H7 (cell line): ENCODE measurements around the gene CGGBP1. TPM values are rescaled to one million over a fixed set of nuclear protein-coding genes. Genes with fewer than 3 reads are reported as not detected.

Experiments
- DNase-seq: peaks from one replicate; pipeline ENCODE4 v3.0.0; 2012
- H3K27me3 ChIP-seq: 2 replicates; pipeline ENCODE4 v1.6.0; 2011; ENCODE audit warnings: mild to moderate bottlenecking, low read length; ENCODE audit not compliant: control insufficient read depth, insufficient read depth
- H3K36me3 ChIP-seq: replicated peaks from 2 replicates; pipeline ENCODE4 v1.5.1; 2011; ENCODE audit warnings: low read length; ENCODE audit not compliant: control insufficient read depth, insufficient read depth
- H3K4me3 ChIP-seq: 2 replicates; pipeline ENCODE4 v1.5.1; 2011; ENCODE audit warnings: low read depth, mild to moderate bottlenecking, control low read depth, low read length, moderate library complexity; ENCODE audit not compliant: insufficient read depth
- total RNA-seq: library from RNA; depleted of rRNA; stranded (reverse); fragments of >200 nt; shearing (Covaris generic); gene quantifications from 2 replicates; pipeline ENCODE4 v1.2.3, GENCODE V29; 2014; rRNA removed

CGGBP1 gene, protein sequence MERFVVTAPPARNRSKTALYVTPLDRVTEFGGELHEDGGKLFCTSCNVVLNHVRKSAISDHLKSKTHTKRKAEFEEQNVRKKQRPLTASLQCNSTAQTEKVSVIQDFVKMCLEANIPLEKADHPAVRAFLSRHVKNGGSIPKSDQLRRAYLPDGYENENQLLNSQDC
- total RNA-seq = 41.4 and 50.3 TPM in 2 replicates

DNA sequence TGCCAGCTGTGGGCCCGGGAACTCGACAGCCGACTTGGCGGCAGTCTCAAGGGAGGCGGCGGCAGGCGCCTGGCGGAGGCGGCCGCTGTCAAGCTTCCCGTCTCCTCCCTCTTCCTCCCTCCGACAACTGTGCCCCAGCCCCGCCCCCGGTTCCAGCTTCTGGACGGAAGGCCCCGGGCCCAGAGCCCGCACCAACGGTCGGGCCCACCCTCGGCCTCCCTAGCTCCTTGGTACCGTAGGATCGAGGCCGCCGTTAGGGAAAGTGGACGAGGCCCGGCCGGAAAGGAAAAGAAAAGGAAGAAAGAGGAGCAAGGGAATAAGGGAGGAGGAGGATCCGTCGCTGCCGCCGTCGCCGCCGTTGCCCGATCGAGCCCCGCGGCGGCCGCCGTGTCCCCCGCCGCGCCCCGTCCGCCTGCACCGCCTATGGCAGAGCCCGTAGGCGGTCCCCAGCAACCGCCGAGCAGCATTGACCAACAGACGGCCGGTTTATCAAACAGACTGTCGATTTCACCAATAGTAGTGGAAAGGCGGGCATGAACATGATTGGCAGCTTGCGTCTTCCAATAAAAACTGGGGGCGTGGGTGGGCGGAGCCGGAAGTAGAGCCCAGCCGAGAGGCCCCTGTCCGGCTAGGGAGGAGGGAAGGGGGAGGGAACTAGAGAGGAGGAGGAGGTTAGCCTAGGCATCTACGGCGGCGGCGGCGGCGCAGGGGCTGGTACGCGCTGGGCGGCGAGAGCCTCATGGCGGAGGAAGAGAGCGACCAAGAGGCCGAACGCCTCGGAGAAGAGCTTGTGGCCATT, at the start of gene CGGBP1, which contains the start of gene ZNF654:
CGGBP1 (minus strand) TSS at position 425 of the 799 bp plus-strand sequence. CDS start 3,029 bp downstream, outside the sequence.
ZNF654 (plus strand) TSS at position 675 of the 799 bp plus-strand sequence; CDS start at position 740, 65 bp downstream.
- peaks cover 7% of the 10 kb centered on the region for H3K36me3 ChIP-seq
- DNase-seq = peak; percentile 94
- peak within 1 kb of the TSS; percentile 93 for H3K4me3 ChIP-seq
- H3K27me3 ChIP-seq = no peaks in the 10 kb centered on the region

DNA sequence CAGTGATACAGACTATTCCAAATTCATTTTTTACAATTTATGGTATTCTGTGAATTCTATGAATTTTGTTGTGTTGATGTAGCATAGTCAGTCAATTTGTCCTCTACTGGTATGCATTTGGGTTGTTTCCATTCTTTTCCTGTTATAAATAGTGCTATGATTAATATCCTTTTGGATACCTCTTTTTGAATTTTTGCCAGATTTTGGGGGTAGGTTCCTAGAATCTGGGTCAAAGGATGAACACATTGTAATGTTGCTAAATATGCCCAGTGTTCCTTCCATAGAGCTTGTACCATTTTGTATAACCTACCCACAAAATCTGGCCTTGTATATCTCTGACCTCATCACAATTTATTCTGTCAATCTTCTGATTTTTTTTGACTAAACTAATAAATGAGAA, 46.5 kb upstream of the CGGBP1 start:
- Histone ChIP-seq H3K36me3 (no peaks in the 10 kb centered on the region), H3K4me3 (no peak overlapping the region), H3K27me3 (no peaks in the 10 kb centered on the region)
- no peak for DNase-seq

DNA sequence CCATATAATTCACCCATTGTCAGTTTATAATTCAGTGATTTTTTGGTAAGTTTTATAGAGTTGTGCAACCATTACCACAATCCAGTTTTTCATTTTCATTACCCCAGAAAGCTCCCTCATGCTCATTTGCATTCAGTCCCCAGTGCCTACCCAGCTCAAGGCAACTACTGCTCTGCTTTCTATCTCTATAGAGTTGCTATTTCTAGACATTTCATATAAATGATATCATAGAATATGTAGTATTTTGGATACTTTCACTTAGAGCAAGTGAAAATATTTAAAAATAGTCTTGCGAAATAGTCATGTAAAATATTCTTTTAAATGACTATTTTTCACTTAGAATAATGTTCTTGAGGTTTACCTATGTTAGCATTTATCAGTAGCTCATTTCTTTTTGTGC, 42.3 kb upstream of the CGGBP1 start:
- DNase-seq = no peak
- Histone ChIP-seq H3K27me3 (no peaks in the 10 kb centered on the region), H3K36me3 (no peaks in the 10 kb centered on the region), H3K4me3 (no peak overlapping the region)

DNA sequence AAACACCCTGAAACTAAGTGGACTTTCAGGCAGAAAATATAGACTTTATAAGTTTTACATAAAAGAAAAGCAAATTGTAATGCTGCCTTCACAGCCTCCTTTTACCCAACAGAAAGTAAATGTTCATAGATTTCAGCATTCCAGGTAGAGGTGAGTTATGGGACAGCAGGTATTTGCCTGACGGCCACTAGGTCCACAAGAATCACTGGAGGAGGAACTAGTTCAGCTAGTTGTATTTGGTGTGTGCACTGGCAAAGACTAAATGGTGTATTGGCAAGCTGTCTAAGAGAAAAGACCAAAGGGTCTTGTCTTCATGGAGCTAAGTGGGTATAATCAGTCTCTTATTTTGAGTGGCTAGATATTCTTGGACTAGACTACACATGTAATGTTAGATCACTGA, 34.5 kb upstream of the CGGBP1 start:
- Histone ChIP-seq H3K36me3 (no peaks in the 10 kb centered on the region), H3K4me3 (no peak overlapping the region), H3K27me3 (no peaks in the 10 kb centered on the region)
- no peak for DNase-seq

DNA sequence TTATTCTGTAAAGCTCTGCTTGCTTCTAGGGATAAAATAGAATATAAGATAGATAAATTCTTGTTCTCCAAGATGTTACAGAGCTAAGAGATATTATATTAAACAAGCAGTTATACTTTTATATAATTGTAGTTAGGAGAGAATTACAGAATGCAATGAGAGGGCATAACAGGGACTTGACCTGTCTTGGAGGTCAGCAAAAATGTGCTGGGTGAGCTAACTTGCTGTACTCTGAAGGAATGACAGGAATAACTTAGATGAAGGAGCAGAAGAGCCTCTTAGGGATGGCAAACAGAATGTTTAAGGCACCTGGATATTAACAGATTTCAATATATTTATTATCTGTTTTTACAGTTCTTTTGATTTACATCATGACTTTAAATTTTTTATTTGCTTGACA, 33.5 kb upstream of the CGGBP1 start:
- no peaks in the 10 kb centered on the region for H3K36me3 ChIP-seq
- H3K4me3 ChIP-seq = no peak overlapping the region
- H3K27me3 ChIP-seq = no peaks in the 10 kb centered on the region
- no peak for DNase-seq

DNA sequence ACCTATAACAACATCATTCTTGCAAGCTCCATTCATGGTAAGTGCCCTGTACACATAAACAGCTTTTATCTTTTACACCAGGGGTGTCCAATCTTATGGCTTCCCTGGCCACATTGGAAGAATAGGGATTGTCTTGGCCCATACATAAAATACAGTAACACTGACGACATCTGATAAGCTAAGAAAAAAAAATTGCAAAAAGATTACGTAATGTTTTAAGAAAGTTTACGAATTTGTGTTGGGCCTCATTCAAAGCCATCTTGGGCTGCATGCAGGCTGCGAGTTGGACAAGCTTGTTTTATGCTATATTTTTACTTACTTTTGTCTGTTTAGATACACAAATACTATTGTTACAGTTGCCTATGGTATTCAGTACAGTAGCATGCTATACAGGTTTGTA, 31.9 kb upstream of the CGGBP1 start:
- H3K4me3 ChIP-seq = no peak overlapping the region
- no peaks in the 10 kb centered on the region for H3K27me3 ChIP-seq
- no peak for DNase-seq
- no peaks in the 10 kb centered on the region for H3K36me3 ChIP-seq

DNA sequence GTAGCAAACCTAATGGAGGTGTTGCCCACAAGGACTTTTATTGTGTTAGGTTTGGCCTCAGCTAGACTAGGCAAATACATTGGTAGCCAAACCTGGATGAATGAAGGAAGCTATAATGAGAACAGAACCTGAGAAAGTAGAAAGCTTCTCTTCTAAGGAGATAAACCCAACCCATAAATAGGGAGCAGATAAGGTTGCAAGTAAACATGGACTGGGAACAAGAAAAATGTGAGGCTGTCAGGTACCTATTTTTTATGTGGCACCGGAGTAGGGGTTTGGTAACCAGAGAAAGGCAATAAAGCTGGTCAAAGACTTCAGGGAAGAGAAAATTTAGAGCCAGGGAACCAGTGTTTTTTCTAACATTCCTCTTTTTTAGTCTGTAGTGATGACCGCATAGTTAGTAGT, 25.3 kb upstream of the CGGBP1 start:
- no peaks in the 10 kb centered on the region for H3K27me3 ChIP-seq
- no peak overlapping the region for H3K4me3 ChIP-seq
- H3K36me3 ChIP-seq = no peaks in the 10 kb centered on the region
- no peak for DNase-seq

DNA sequence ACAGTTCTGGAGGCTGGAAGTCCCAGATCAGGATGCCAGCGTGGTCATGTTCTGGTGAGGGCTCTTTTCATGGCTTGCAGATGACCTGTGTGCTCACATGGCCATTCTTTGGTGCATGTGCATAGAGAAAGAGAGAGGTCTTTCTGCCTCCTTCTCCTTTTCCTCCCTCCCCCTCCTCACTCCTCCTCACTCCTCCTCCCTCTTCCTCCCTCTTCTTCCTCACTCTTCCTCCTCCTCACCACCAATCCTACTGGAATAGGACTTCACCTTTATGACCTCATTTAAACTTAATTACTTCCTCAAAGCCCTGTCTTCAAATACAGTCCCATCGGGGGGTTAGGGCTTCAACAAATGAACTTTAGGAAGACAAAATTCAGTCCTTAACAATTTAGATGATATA, 24.0 kb upstream of the CGGBP1 start:
- Histone ChIP-seq H3K27me3 (no peaks in the 10 kb centered on the region), H3K36me3 (no peaks in the 10 kb centered on the region), H3K4me3 (no peak overlapping the region)
- DNase-seq = no peak

DNA sequence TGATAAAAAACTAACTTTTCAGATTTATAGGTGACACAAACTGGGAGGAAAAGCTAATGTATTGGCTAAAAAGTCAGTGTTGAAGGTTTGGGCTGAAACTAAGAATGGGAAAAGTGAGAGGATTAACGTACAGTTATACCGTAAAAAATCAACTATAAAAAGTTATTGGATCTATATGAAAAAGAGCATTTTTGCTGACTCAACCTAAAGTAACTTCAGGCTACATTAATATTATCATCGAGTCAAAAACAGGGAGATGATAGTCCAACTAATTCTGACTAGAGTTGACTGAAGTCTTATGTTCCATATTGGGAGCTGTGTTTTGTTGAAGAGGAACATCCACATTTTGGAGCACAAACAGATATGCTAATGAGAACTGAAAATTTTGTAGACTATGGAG, 20.1 kb upstream of the CGGBP1 start:
- Histone ChIP-seq H3K4me3 (no peak overlapping the region), H3K27me3 (no peaks in the 10 kb centered on the region), H3K36me3 (no peaks in the 10 kb centered on the region)
- DNase-seq = no peak

DNA sequence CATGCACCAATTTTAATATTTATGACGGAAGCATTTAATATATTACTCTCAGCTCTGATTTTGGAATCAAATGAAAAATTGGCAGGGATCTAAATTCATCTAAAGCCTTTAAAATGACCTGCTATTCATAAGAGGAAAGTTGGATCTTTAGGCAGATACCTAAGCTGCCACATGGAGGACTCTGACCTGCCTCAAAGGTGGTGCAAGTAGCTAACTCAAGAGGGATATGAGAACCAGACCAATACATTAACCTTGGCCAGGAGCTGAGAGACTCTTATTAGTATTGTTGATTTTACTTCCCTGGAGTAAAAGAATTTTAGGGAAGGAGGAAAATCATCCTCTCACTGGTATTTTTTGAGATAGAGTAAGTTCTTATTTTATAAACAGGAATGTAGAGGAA, 17.9 kb upstream of the CGGBP1 start:
- DNase-seq = no peak
- Histone ChIP-seq H3K27me3 (no peaks in the 10 kb centered on the region), H3K36me3 (no peaks in the 10 kb centered on the region), H3K4me3 (no peak overlapping the region)

DNA sequence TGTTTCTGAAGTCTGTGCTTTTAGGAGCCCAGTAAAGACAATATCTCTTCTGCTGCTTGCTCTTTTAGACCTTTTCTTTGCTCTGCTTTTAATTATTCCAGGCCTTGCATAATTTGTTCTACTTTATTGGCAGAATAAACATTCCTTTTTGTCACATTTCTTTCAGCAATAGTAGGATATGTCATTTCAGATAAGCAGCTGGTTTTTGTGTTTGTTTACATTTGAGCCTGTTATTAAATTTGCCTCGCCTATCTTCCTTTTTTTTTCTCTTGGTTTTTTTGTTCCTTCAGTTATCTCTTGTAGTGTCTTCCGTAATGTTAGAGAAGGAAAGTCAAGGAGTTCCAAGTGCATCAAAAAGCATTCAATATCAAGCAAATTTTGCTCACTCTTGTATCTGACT, 16.7 kb upstream of the CGGBP1 start:
- Histone ChIP-seq H3K36me3 (no peaks in the 10 kb centered on the region), H3K4me3 (no peak overlapping the region), H3K27me3 (no peaks in the 10 kb centered on the region)
- DNase-seq = no peak

DNA sequence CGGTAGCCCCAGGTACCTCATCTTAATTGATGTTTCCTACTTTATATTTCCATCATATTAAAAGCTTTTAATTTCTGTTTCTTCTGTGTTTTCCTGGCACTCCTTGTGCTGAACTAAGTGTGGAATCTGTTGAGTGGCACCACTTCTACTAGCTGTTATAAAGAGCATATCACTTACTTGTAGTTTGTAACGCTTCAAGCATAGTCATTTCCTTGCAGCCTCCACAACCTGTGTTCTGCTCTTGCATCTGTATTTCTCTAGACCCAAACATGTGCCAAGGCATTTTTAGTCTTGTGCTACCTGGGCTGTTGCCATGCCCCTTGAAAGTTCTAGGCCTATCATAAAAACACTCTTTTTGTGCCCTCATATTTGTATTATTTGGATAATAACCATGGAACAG, 16.3 kb upstream of the CGGBP1 start:
- Histone ChIP-seq H3K27me3 (no peaks in the 10 kb centered on the region), H3K36me3 (no peaks in the 10 kb centered on the region), H3K4me3 (no peak overlapping the region)
- no peak for DNase-seq

DNA sequence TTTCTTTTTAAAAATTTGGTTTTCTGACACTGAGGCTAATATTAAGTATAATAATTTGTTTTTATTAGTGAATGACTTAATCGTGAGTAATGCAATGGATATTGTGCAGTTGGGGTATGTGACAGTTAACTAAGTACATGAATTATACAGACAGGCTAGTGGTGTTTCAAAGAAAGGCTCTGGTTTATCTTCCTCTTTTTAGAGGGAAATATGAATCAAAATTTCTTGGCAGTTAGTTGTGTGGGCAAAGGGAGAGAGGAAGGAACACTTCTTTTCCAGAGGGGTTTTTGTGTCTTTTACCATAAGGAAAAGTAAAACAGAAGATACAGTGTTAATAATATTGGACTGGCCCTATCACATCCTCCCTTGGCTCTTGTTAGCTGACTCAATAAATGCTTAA, 2.9 kb upstream of the CGGBP1 start:
- Histone ChIP-seq H3K27me3 (no peaks in the 10 kb centered on the region), H3K4me3 (no peak overlapping the region), H3K36me3 (no peaks in the 10 kb centered on the region)
- DNase-seq = no peak

DNA sequence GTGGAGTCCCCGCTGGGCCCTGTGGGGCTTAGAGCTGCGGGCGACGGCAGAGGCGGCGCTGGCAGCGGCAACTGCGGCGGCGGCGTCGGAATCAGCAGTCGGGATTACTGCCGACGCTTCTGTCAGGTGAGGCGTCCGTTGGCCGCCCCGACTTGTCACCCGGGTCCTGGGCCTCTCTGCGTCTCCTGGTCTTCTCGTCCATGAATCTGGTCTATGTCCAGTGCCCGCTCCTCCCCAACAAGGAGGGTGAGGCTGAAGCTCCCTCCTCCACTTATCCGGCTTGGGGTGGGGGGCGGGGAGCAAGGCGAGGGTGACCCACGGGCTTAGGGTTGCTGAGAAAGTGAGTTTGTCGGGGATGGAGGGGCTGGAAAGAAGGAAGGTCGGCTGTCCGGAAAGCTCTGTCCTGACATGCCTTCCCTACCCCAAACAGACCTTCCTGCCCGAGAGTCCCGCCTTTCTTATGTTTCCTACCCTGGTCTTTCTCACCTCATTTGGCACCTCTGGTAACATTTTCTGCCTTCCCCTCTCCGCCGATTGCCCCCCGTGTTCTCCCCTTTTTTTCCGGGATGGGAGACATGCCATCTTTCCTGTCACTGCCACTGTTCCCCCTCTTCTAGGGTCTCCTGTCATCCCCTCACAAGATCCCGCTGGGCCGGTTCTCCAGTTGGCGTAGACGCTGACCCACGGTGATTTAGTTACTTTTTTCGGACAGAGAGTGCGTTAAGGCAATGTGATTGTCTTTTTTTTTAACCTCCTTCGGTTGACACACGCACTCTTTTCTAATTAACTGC, 770 bp upstream of the CGGBP1 start:
- peak overlapping the region; percentile 93 for H3K4me3 ChIP-seq
- DNase-seq = peak; percentile 41
- peaks cover 7% of the 10 kb centered on the region for H3K36me3 ChIP-seq
- no peaks in the 10 kb centered on the region for H3K27me3 ChIP-seq

DNA sequence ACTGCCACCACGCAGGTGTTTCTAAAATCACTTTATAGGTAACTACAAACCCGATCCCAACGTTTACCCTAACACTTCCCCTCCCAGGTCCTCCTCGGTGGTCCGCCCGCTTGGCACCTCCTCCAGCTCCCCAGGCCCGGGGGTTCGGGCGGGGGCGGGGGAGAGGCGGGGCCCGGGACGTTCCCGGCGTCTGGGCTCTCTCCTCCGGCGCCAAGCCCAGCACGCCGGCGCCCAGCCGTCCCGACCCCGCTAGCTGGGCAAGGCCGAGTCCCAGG, 562 bp downstream of the CGGBP1 start:
- H3K36me3 ChIP-seq = peaks cover 7% of the 10 kb centered on the region
- peak overlapping the region; percentile 83 for H3K4me3 ChIP-seq
- peak; percentile 81 for DNase-seq
- no peaks in the 10 kb centered on the region for H3K27me3 ChIP-seq
